Measurements from ENCODE around the gene CALY.

DNA sequence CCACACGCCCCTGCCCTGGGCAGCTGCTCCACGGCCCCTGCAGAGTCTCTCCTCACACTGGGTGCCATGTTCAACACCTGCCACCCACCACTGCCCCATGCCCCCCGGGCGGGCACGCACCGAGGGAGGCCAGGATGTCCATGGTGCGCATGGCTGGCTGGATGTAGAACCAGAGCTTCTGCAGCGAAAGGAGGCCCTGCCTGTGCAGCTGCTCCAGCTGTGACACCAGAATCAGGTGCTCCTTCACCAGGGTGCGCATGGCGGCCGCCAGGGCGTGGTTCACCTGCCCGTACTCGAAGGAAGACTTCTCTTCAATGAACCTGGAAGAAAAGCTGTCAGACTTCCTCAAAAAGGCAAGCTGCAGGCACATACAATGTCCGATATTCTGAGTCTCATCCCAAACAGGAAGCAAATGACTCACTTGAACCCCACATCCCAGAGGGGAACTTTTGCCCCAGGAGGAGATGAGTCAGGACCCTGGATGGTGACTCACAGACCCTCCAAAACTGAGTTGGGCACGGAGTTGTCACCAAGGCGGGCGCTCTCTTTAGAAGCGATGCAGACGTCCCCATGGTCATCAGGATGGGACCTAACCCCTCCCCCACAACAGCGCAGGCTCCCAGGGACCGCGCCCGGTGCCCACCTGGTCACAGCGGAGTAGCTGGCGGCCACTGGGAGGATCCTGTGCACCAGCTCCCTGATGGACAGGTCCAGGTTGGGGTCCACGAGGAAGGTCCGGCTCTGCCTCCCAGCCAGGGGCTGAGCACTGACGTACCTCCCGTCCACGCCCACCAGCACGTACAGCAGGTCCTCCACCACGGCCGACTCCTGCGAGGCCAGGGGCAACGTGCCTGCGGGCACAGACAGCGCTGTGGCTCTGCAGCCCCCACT is 43.5 kb downstream of the CALY start:
- no peak; the same call in 1 of the 2 replicates for TF ChIP-seq POLR2AphosphoS5 (IDR thresholded peaks at IDR 0.05; ENCODE audit: low read depth)
- TF ChIP-seq, protein P1, sequence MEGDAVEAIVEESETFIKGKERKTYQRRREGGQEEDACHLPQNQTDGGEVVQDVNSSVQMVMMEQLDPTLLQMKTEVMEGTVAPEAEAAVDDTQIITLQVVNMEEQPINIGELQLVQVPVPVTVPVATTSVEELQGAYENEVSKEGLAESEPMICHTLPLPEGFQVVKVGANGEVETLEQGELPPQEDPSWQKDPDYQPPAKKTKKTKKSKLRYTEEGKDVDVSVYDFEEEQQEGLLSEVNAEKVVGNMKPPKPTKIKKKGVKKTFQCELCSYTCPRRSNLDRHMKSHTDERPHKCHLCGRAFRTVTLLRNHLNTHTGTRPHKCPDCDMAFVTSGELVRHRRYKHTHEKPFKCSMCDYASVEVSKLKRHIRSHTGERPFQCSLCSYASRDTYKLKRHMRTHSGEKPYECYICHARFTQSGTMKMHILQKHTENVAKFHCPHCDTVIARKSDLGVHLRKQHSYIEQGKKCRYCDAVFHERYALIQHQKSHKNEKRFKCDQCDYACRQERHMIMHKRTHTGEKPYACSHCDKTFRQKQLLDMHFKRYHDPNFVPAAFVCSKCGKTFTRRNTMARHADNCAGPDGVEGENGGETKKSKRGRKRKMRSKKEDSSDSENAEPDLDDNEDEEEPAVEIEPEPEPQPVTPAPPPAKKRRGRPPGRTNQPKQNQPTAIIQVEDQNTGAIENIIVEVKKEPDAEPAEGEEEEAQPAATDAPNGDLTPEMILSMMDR (IDR thresholded peaks at IDR 0.05; ENCODE audit: insufficient read depth, low read length) = no peak
